ENCODE results near the gene TSFM.
A peak's percentile ranks its signal among the peaks of the same experiment; 100 is the strongest.

The TSFM gene

GRCh38 chr12:57836442-57837375 is 54.1 kb downstream of the TSFM start:
- peak; percentile 65 for DNase-seq

GRCh38 chr12:57837864-57838562 is 55.4 kb downstream of the TSFM start:
- DNase-seq: peak; percentile 17

GRCh38 chr12:57838594-57839302 is 56.2 kb downstream of the TSFM start:
- DNase-seq: peak; percentile 77

GRCh38 chr12:57839996-57840395 is 57.4 kb downstream of the TSFM start:
- DNase-seq: no peak

- no peak for DNase-seq
These were observed 58.1 kb downstream of the TSFM start for GRCh38 chr12:57840726-57841125.

GRCh38 chr12:57841445-57841844 is 58.9 kb downstream of the TSFM start:
- no peak for DNase-seq

GRCh38 chr12:57842342-57843294 is 60.0 kb downstream of the TSFM start:
- DNase-seq: peak; percentile 42

- DNase-seq: peak; percentile 50
These were observed 62.3 kb downstream of the TSFM start for GRCh38 chr12:57844709-57845477.

GRCh38 chr12:57845478-57846284 is 63.1 kb downstream of the TSFM start:
- peak; percentile 60 for DNase-seq

- DNase-seq: no peak
These were observed 63.6 kb downstream of the TSFM start for GRCh38 chr12:57846285-57846576.

GRCh38 chr12:57846577-57847319 is 64.2 kb downstream of the TSFM start, which contains the start of gene CTDSP2:
CTDSP2 (minus strand) TSS chr12:57846729; CDS start chr12:57846435, 294 bp downstream.
- DNase-seq: peak; percentile 96

All from activated CD4-positive, alpha-beta T cell treated with anti-CD3 and anti-CD28 coated beads, Interleukin-10, Interleukin-2, amounts not matched to agents 100 ng/mL and 50 ng/mL, durations not matched to agents 16 hours and 8 hours (primary cell).